Aorta (tissue), 5 donors: ENCODE measurements around the gene PACSIN3. TPM values are rescaled to one million over a fixed set of nuclear protein-coding genes. Genes with fewer than 3 reads are reported as not detected.

Experiments
- ATAC-seq: fragments of 200-7000 bp; cut with Tn5 transposase; one replicate; pipeline ENCODE4 v1.9.1; 2022; ENCODE audit warnings: moderate library complexity; ENCODE audit not compliant: low FRiP score
- DNase-seq, 2 donors: peaks; one replicate each; pipeline ENCODE4 v3.0.0-alpha.2; 2020
- H3K27ac ChIP-seq, 2 donors: one replicate each; pipeline ENCODE4 v1.5.1; 2013; ENCODE audit warnings: low read length in 2 of 2, mild to moderate bottlenecking in 2 of 2, moderate library complexity in 2 of 2, control low read depth in 1 of 2, inconsistent platforms in 1 of 2, low read depth in 1 of 2
- H3K27me3 ChIP-seq, 2 donors: one replicate each; pipeline ENCODE4 v1.6.1; 2013; ENCODE audit warnings: control low read depth in 1 of 2, low read length in 1 of 2, mild to moderate bottlenecking in 1 of 2, moderate library complexity in 1 of 2; ENCODE audit not compliant: insufficient read depth in 2 of 2, control insufficient read depth in 1 of 2
- H3K36me3 ChIP-seq, 2 donors: one replicate each; pipeline ENCODE4 v1.6.1; 2013; ENCODE audit warnings: control low read depth in 1 of 2, low read length in 1 of 2, mild to moderate bottlenecking in 1 of 2; ENCODE audit not compliant: insufficient read depth in 2 of 2, control insufficient read depth in 1 of 2
- H3K4me1 ChIP-seq, 2 donors: one replicate each; pipeline ENCODE4 v1.6.1; 2013; ENCODE audit warnings: low read length in 2 of 2, control low read depth in 1 of 2, mild to moderate bottlenecking in 1 of 2, moderate library complexity in 1 of 2; ENCODE audit not compliant: insufficient read depth in 2 of 2, control insufficient read depth in 1 of 2
- H3K4me3 ChIP-seq, 2 donors: one replicate each; pipeline ENCODE4 v1.5.1; 2013; ENCODE audit warnings: low read length in 2 of 2, control low read depth in 1 of 2, mild to moderate bottlenecking in 1 of 2
- H3K9me3 ChIP-seq: one replicate; pipeline ENCODE4 v1.6.1; 2013; ENCODE audit warnings: mild to moderate bottlenecking, low read length; ENCODE audit not compliant: control insufficient read depth
- WGBS, 2 donors: extraction: QIAGEN DNeasy Blood & Tissue Kit; methylation state at CpG; one replicate each; pipeline ENCODE4 v1.1.7; 2013; 5-methylcytosine and 5-hydroxymethylcytosine counted together
- intact Hi-C, 2 donors: fragments of 100-400 bp; cut with DNase I; formaldehyde crosslinking; loops; one replicate each; pipeline versions ENCODE4 v1.14.2 to v1.15.0; 2022
- microRNA-seq, 2 donors: library from miRNA; unstranded; fragments of <30 nt; microRNA quantifications; one replicate each; pipeline ENCODE4 v1.2.0, GENCODE V29; 2020
- polyA plus RNA-seq, 2 donors: library from polyadenylated mRNA; stranded (reverse); fragments of 200-250 nt; gene quantifications; one replicate each; pipeline ENCODE4 v1.2.3, GENCODE V29; 2013
- total RNA-seq, 2 donors: library from RNA; stranded (reverse); fragmentation: NEBNext Ultra II Directional; extraction: Animal tissue kit (Norgen Biotek cat#: 25700); gene quantifications; one replicate each; pipeline ENCODE4 v1.2.1, GENCODE V29; 2021
- donor health status: healthy with polysubstance abuse.
- donor health status: Bipolar disorder and iron deficiency.
- donor health status: DM: no; HTN: no; CAD: no.
- donor health status: DM: no; HTN: no; CAD: no.
- donor health status: DM: yes; HTN: yes; CAD: no.

The PACSIN3 gene
- total and polyA plus RNA-seq, 4 donors, result 22.0 to 37.1 (median 30.4) TPM

DNA sequence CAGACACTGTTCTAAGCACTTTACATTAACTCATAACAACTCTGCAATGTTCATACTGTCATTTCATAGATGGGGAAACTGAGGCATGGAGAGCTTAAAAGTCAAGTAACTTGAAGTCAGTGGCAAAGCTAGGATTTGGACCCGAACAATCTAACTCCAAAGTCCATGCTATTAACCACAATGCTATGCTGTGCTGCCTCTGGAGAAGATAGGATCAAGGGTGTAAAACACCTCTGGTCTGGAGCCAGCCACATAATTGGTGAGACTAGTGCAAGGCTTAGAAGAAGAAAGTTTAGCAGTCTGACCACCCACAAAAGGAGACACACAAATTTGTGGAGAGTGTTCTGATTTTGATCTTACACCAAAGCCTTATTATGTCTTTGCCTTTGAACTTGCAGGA, 53.3 kb downstream of the PACSIN3 start:
- no peaks in the 10 kb centered on the region for H3K9me3 ChIP-seq
- no peak overlapping the region for H3K4me3 ChIP-seq
- no peak overlapping the region for H3K27ac ChIP-seq
- no peaks in the 10 kb centered on the region for H3K27me3 ChIP-seq
- intact Hi-C loops, result no loop called here
- DNase-seq (no peak), ATAC-seq (no peak)
- H3K4me1 ChIP-seq, result no peaks in the 10 kb centered on the region
- H3K36me3 ChIP-seq, result peaks cover 0 to 2% of the 10 kb centered on the region in 2 donors
- WGBS, 2 donors, result 88 to 91% methylated on average over 1 of the region's 1 CpG

DNA sequence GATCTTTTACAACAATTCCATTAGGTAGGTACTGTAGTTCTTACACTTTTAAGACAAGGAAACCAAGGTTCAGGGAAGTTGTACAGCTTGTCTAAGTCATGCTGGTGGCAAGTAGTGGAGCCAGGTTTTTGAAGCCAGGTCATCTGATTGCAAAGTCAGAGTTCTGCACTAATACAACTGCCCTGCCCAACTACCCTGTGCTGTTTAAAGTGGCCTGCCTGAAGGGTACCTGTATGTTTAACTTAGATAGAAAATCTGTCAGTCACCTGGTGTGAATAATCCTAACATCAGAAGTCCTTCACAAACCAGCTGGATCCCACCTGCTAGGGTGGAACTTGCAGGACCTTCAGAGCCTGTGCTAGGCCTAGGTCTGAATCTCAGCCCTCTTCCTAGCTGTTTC, 53.7 kb downstream of the PACSIN3 start:
- DNase-seq (no peak), ATAC-seq (no peak)
- Histone ChIP-seq H3K27ac (no peak overlapping the region), H3K36me3 (peaks cover 0 to 2% of the 10 kb centered on the region in 2 donors), H3K4me1 (no peaks in the 10 kb centered on the region), H3K9me3 (no peaks in the 10 kb centered on the region), H3K4me3 (no peak overlapping the region), H3K27me3 (no peaks in the 10 kb centered on the region)
- intact Hi-C loops, result no loop called here

DNA sequence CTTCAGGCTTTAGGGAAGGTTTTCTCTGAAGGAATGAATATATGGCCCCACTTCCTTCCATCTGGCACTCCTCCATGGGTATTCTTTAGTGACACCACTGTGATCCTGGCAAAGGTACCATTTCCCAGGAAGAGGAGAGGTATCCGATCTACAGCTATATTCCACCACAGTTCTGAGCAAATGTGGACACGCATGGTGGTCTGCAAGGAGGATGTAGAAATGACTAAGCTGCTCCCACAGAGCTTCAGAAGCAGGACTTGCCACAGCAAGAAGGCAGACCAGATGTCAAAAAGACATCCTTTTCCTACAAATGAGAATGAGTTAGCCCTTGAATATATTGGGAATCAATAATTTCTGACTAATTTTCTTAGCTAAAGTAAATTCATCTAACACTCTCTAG, 55.1 kb downstream of the PACSIN3 start:
- Histone ChIP-seq H3K36me3 (peaks cover 0 to 2% of the 10 kb centered on the region in 2 donors), H3K4me1 (no peaks in the 10 kb centered on the region), H3K4me3 (no peak overlapping the region), H3K9me3 (no peaks in the 10 kb centered on the region), H3K27ac (no peak overlapping the region), H3K27me3 (no peaks in the 10 kb centered on the region)
- ATAC-seq (no peak), DNase-seq (no peak)
- WGBS, 2 donors, result 93 to 96% methylated on average over 2 of the region's 2 CpGs
- intact Hi-C loops, result no loop called here

DNA sequence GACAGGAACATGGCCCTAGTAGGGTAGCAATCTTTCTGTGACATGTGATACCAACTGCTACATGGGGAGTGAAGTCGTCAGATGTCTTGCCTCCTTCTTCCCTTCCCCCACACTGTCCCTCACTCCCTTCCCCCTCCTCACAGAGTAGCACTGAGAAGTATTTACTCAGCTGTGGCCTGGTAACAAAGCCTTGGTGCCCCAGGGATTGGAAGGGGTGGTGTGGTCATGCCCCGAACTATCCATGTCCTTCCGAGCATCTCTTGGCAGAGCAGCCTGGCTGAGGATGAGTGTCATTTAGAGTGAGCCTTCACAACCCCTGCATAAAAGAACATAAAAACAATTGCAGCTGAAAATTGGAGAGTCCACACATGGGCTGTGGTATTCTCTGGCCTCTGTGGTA, 55.7 kb downstream of the PACSIN3 start:
- ATAC-seq (no peak), DNase-seq (no peak)
- Histone ChIP-seq H3K4me3 (no peak overlapping the region), H3K27me3 (no peaks in the 10 kb centered on the region), H3K4me1 (no peaks in the 10 kb centered on the region), H3K27ac (no peak overlapping the region), H3K9me3 (no peaks in the 10 kb centered on the region), H3K36me3 (peaks cover 0 to 2% of the 10 kb centered on the region in 2 donors)
- intact Hi-C loops, result no loop called here
- 70 to 79% methylated on average over 3 of the region's 3 CpGs for WGBS, 2 donors

Small RNA genes lying within 50 kb of the gene (microRNA-seq; reads per million reads assigned to microRNA genes)
- 0 to 0.60 reads per million in 2 donors for gene MIR6745

Other genes with a start within 250 kb of the PACSIN3 start
- 10 to 100 TPM; 19.1 to 22.7 TPM for gene CSTPP1, start 249.7 kb downstream of the PACSIN3 start, total RNA-seq
- gene CSTPP1, start 249.7 kb downstream of the PACSIN3 start, polyA plus RNA-seq, result 10 to 100 TPM; 12.5 to 26.0 TPM
- 10 to 100 TPM; 65.8 to 68.2 TPM for gene ARFGAP2, start 9.6 kb downstream of the PACSIN3 start, total RNA-seq
- gene ARFGAP2, start 9.6 kb downstream of the PACSIN3 start, polyA plus RNA-seq, result 10 to 100 TPM; 38.4 to 94.1 TPM
- 10 to 100 TPM; 54.8 to 60.6 TPM for gene DDB2, start 28.5 kb upstream of the PACSIN3 start, total RNA-seq
- gene DDB2, start 28.5 kb upstream of the PACSIN3 start, polyA plus RNA-seq, result 100 to 1,000 TPM in 1 of 2 donors, 10 to 100 TPM in 1; 32.9 to 117 TPM
- gene ACP2, start 62.4 kb upstream of the PACSIN3 start, total RNA-seq, result 10 to 100 TPM; 20.6 to 27.8 TPM
- gene ACP2, start 62.4 kb upstream of the PACSIN3 start, polyA plus RNA-seq, result 10 to 100 TPM; 18.0 to 19.9 TPM
- gene NR1H3, start 71.6 kb upstream of the PACSIN3 start, total RNA-seq, result 10 to 100 TPM; 14.9 to 46.2 TPM
- gene NR1H3, start 71.6 kb upstream of the PACSIN3 start, polyA plus RNA-seq, result 100 to 1,000 TPM in 1 of 2 donors, 10 to 100 TPM in 1; 51.8 to 123 TPM
- gene MADD, start 83.7 kb upstream of the PACSIN3 start, total RNA-seq, result 10 to 100 TPM; 34.9 to 58.0 TPM
- gene MADD, start 83.7 kb upstream of the PACSIN3 start, polyA plus RNA-seq, result 10 to 100 TPM; 13.8 to 28.9 TPM
- gene MYBPC3, start 166.3 kb upstream of the PACSIN3 start, total RNA-seq, result under 1 TPM; 0.15 to 0.42 TPM
- gene MYBPC3, start 166.3 kb upstream of the PACSIN3 start, polyA plus RNA-seq, result 1 to 10 TPM in 1 of 2 donors, under 1 TPM in 1; 0.03 to 1.9 TPM
- 10 to 100 TPM; 41.0 to 56.0 TPM for gene SPI1, start 192.1 kb upstream of the PACSIN3 start, total RNA-seq
- gene SPI1, start 192.1 kb upstream of the PACSIN3 start, polyA plus RNA-seq, result 10 to 100 TPM in 1 of 2 donors, 1 to 10 TPM in 1; 6.3 to 37.8 TPM
- 10 to 100 TPM; 75.1 to 88.9 TPM for gene SLC39A13, start 222.2 kb upstream of the PACSIN3 start, total RNA-seq
- 100 to 1,000 TPM in 1 of 2 donors, 10 to 100 TPM in 1; 34.7 to 118 TPM for gene SLC39A13, start 222.2 kb upstream of the PACSIN3 start, polyA plus RNA-seq
- gene PSMC3, start 240.0 kb upstream of the PACSIN3 start, total RNA-seq, result 100 to 1,000 TPM in 1 of 2 donors, 10 to 100 TPM in 1; 84.2 to 117 TPM
- gene PSMC3, start 240.0 kb upstream of the PACSIN3 start, polyA plus RNA-seq, result 100 to 1,000 TPM; 181 to 204 TPM